ENCODE measurements around the gene TRAPPC2L.

TRAPPC2L gene

DNA sequence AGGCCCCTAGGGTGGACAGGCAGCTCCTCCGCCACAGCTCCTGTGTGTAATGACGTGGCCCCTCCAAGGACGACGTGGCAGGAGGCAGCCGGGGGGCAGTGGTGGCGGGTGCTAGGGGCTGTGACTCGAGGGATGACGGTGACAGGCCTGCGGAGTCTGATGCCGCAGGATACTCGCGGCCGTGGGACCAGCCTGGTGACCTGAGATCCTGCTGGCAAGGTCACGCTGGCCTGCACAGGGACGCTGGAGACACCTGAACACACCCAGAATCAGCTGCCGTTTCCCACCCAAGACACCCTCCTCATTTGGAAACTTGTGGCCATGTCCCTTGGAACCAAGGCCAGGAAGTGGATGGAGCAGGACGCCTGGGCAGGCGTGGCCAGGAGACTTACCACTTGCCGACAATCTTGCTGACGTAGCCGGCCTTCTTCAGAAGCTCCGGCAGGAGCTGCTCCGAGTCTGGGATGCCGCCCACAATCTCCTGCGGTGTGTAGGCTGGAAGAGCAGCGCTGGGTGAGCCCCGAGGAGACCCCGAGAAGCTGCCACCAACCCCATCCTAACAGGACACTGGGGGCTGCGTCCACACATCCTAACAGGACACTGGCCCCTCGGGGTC lies 16.2 kb upstream of the TRAPPC2L start:
- no peak for DNase-seq (ENCODE audit: low read depth)
- TF ChIP-seq, protein P1, sequence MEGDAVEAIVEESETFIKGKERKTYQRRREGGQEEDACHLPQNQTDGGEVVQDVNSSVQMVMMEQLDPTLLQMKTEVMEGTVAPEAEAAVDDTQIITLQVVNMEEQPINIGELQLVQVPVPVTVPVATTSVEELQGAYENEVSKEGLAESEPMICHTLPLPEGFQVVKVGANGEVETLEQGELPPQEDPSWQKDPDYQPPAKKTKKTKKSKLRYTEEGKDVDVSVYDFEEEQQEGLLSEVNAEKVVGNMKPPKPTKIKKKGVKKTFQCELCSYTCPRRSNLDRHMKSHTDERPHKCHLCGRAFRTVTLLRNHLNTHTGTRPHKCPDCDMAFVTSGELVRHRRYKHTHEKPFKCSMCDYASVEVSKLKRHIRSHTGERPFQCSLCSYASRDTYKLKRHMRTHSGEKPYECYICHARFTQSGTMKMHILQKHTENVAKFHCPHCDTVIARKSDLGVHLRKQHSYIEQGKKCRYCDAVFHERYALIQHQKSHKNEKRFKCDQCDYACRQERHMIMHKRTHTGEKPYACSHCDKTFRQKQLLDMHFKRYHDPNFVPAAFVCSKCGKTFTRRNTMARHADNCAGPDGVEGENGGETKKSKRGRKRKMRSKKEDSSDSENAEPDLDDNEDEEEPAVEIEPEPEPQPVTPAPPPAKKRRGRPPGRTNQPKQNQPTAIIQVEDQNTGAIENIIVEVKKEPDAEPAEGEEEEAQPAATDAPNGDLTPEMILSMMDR (conservative IDR thresholded peaks at IDR 0.05; ENCODE audit: low read depth, low read length) = no peak
- H3K4me3 ChIP-seq (ENCODE audit: low read depth, low read length) = no peak overlapping the region

DNA sequence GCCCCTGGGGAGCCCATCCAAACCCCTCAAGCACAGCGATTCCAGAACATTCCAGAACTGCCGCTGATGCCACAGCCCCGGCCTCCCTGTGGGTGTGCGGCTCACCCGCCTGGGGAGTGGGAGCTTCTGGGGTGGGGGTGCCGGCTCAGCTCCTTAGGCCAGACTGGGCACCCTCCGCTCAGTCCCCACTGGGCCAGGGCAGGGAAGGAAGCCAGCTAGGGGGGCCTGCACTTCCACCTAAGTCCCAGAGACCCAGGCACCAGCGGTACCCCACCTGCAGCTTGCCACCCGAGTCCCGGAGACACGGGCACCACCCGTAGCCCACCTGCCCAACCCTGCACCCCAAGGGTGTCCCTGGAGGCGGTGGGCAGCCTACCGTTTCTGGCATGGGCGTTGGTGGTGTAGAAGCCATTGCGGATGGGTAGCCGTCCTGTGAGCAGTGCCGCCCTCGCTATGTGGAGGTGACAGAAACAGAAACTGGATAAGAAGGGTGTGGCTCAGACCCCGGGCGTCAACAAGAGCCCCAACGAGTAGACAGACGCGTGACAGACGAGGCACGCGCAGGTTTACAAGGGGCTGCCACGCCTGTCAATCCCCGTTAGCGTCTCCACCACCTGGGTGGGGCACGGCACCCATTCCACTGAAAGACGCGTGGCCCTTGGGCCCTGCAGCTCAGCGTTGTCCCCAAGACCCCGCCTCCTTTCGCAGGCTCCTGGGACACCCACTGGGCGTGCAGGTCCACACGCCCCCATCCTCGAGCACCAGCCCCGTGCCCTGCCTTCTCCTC lies 15.2 kb upstream of the TRAPPC2L start:
- no peak overlapping the region for H3K4me3 ChIP-seq (ENCODE audit: low read depth, low read length)
- DNase-seq (ENCODE audit: low read depth) = no peak
- TF ChIP-seq, protein P1 (conservative IDR thresholded peaks at IDR 0.05; ENCODE audit: low read depth, low read length) = no peak

- TF ChIP-seq, protein P1 (conservative IDR thresholded peaks at IDR 0.05; ENCODE audit: low read depth, low read length) = no peak
- H3K4me3 ChIP-seq (ENCODE audit: low read depth, low read length) = no peak overlapping the region
- DNase-seq (ENCODE audit: low read depth) = no peak
Measured at GRCh38 chr16:88842308-88842756, 14.6 kb upstream of the TRAPPC2L start.

- no peak overlapping the region for H3K4me3 ChIP-seq (ENCODE audit: low read depth, low read length)
- DNase-seq (ENCODE audit: low read depth) = no peak
- TF ChIP-seq, protein P1 (conservative IDR thresholded peaks at IDR 0.05; ENCODE audit: low read depth, low read length) = no peak
Measured at GRCh38 chr16:88842806-88843205, 14.1 kb upstream of the TRAPPC2L start.

DNA sequence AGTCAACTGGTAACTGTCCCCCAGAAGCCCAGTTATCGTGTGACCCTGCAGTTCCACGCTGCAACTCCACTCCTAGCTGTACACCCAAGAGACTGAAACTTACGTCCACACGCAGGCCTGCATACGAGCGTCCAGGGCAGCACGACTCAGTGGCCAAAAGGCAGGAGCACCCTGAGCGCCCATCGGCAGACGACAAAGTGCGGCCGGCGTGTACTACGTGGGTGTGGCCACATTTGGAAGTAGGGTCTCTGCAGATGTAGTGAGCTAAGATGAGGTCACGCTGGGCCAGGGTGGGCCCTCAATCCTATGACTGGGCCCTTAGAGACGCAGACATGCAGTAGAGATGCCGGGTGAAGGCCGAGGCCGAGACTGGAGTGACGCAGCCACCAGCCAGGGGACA lies 13.7 kb upstream of the TRAPPC2L start:
- TF ChIP-seq, protein P1 (conservative IDR thresholded peaks at IDR 0.05; ENCODE audit: low read depth, low read length) = no peak
- DNase-seq (ENCODE audit: low read depth) = no peak
- no peak overlapping the region for H3K4me3 ChIP-seq (ENCODE audit: low read depth, low read length)

GRCh38 chr16:88844419-88845036 lies 12.4 kb upstream of the TRAPPC2L start:
- H3K4me3 ChIP-seq (ENCODE audit: low read depth, low read length) = no peak overlapping the region
- TF ChIP-seq, protein P1 (conservative IDR thresholded peaks at IDR 0.05; ENCODE audit: low read depth, low read length) = peak; percentile 38
- DNase-seq (ENCODE audit: low read depth) = no peak
